Amniotic stem cell (primary cell): Measurements from ENCODE around the gene MKNK1.
"Not testable (repeated sequence)": the region's sequence is repeated elsewhere in the genome, so short reads cannot be mapped to it uniquely, and the experiment has no call there.

Source experiments
- DNase-seq: peaks from one replicate; lab custom pipeline; 2025; lab: John Stamatoyannopoulos, UW

Gene MKNK1

DNA sequence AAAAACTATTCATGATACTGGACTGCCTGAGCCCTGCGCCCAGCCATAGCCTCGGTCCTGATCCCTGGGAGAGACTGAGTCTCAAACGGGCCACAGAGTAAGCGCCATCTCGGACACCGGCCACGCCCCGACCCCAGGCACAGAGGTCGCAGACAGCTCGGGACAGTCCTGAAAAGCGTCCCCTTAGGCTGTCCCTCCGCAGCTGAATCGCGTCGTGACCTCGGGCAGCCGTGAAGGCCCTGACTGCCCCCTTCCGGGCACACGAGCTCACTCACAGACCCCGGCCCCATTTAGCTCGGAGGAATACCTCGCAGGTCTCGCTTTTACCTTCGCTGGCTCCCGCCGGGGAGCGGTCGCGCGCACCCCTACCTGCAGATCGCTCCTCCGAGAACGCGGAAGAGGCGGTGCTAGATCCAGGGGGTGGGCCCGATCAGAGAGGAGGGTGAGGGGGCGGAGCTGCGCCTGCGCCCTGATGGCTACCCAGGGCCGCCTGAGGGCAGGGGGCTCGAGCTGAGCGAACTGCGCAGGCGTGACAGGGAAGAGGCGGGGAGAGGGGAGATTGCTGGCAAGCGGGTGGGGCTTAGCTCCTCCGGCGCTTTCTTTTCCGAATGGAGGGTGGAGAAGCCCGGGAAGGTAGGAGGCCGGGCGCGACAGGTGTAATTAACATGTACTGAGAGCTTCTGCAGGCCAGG is at the start of gene MKNK1:
Gene MKNK1, minus strand, starts transcription at position 411 of the 692 bp plus-strand sequence. CDS start 20,941 bp downstream, outside the sequence.
- peak; percentile 87 for DNase-seq

DNA sequence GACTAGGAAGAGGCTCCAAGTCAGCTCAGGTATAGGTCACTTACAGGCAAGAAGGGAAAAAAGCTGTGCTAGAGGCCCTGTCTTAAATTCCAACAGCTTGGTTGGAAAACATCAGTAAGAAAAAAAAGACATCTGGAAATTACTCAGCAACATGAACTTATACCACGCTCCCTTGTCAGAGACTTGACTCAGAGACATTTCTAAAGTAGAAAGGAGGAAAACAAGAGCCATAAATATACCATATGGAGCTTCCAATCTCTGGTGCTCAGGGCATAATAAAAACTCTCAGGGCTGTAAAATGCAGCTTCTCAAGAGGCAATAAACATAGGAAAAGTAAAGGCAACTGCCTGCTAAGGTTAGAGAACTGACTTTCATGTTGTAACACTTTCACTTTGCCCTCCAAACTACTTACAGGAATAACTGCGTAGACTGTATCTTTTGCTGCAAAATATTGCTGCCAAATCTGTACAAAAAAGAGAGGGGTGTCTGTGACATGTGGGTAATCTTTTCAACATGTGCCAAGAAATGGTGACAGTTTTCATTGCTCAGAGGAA is 49.4 kb upstream of the MKNK1 start:
- no peak for DNase-seq

DNA sequence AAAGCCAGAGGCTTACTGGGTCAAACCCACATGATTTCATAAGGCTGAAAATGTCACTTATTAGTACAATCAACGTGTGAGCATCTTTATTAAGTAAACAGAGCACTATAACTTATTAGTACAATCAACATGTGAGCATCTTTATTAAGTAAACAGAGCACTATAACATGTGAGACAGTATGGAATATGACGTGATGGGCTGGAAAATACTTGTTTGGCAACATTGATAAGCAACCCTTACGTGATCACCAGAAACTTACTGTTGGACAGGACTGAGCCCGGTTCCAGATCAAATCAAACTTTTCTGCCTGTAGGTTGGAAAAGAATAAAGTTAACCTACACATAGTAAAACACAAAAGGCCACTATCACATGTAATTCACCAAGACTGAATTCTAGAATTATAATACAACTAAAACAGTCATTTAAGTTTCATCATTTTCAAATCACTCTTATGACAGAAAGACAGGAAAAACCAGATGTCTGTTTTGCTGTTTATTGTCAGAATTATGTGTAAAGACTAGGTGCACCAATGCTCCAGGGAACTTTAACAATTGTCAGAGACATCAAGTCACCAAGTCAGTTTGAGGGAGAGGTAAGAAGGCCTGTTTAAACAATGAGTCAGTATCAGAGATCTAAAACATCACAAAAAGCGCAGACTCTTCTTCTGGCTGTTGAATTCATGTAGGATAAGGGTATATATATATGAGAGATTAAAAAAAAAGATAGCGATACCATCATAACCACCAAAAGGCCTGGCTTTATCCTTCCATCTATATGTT is 48.4 kb upstream of the MKNK1 start:
- no peak for DNase-seq

DNA sequence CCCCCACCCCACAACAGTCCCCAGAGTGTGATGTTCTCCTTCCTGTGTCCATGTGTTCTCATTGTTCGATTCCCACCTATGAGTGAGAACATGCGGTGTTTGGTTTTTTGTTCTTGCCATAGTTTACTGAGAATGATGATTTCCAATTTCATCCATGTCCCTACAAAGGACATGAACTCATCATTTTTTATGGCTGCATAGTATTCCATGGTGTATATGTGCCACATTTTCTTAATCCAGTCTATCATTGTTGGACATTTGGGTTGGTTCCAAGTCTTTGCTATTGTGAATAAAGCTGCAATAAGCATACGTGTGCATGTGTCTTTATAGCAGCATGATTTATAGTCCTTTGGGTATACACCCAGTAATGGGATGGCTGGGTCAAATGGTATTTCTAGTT is 47.1 kb upstream of the MKNK1 start:
- DNase-seq: not testable (repeated sequence)

DNA sequence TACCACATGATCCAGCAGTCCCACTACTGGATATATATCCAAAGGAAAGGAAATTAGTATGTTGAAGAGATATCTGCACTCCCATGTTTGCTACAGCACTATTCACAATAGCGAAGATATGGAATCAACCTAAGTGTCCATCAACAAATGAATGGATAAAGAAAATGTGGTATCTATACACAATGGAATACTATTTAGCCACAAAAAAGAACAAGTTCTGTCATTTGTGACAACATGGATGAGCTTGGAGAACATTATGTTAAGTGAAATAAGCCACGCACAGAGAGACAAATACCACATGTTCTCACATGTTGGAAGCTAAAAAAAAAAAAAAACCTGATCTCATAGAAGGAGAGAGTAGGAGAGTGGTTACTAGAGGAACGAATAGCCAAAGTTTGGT is 46.4 kb upstream of the MKNK1 start:
- no peak for DNase-seq

DNA sequence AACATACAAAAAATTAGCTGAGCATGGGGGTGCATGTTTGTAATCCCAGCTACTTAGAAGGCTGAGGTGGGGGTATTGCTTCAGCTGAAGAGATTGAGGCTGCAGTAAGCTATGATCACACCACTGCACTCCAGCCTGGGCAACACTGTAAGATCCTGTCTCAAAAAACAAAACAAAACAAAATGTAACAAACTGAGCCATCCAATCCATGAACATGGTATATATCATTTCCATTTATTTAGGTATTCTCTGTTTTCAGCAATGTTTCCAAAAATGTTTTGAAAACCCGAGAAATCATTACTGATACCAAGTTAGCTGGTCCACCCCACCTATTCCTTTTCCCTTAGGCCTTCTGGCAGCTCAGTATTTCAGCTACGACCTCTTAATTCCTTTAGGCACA is 45.7 kb upstream of the MKNK1 start:
- no peak for DNase-seq

DNA sequence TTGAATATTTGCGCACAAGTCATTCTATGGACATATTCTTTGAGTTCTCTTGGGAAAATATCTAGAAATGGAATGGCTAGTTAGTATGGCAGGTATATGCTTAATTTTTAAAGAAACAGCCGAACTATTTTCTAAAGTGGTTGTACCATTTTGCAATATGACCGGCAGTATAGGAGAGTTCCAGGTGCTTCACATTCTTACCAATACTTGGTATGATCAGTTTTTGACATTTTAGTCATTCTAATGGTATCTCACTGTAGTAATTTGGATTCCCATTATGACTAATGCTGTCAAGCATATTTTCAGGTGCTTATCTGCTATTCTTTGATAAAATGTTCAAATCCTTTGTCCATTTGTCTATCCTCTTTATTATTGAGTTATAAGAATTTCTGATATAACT is 43.5 kb upstream of the MKNK1 start:
- no peak for DNase-seq

DNA sequence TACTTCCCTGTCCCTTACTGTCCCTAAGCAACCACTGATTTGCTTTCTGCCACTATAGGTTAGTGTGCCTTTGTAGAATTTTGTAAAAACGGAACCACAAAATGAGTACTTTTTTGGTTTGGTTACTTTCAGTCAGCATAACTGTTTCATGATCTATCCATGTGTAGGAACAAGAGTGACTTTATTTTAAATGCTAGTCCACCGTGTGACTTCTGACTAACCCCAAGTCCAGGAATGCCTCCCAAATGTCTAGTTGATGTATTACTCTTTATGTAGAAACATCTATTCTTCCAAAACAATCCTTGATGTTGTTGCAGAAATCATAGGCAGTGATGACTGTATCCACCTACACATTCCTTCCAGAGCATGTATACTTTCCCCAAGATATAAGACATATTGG is 42.8 kb upstream of the MKNK1 start:
- DNase-seq: no peak

DNA sequence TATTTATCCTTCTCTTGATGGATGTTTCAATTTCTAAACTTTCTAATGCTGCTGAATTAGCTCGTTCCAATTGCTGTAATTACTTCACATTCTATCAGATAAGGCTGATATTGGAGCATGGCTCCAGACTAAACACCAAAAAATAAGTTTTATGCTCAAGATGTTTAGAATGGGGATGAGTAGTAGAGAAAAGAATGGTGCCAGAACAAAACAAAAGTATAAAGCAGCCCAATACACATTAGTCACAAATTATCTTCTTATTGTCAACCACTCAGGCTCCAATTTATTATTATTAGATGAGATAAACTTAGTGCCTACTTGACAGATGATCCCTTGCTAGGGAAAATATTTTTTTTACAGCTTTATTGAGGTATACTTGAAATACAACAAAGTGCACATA is 42.3 kb upstream of the MKNK1 start:
- DNase-seq: no peak

DNA sequence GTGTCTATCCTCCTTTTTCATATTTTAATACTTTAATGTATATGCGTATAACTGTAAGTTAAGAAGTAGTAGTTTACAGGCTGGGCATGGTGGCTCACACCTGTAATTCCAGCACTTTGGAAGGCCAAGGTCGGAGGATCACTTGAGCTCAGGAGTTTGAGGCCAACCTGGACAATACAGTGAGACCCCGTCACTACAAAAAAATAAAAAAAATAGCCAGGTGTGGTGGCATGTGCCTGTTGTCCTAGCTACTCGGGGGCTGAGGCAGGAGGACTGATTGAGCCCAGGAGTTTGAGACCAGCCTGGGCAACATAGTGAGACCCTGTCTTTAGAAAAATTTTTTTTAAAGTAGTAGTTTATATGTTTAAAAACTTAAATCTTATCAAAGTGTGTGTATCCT is 41.7 kb upstream of the MKNK1 start:
- no peak for DNase-seq

DNA sequence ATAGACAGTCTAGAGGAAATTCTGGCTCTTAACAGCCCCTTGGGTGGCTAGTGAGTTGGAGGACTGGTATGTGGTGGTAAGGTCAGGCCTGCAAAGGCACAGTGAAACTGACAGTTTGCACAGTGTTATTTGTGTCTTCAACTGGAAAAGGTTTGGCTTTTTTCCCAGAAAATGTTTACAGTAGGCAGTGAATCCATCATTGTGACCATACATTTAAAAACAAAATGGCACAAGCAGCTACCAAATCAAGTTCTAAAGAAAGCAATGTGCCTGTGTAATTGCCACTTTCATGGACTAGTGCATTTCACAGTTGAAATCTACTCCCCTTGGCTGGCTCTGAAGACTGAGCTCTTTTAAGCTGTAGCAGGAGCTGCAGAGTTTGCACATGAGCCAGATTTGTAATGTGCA is 39.3 kb upstream of the MKNK1 start:
- DNase-seq: peak; percentile 68

DNA sequence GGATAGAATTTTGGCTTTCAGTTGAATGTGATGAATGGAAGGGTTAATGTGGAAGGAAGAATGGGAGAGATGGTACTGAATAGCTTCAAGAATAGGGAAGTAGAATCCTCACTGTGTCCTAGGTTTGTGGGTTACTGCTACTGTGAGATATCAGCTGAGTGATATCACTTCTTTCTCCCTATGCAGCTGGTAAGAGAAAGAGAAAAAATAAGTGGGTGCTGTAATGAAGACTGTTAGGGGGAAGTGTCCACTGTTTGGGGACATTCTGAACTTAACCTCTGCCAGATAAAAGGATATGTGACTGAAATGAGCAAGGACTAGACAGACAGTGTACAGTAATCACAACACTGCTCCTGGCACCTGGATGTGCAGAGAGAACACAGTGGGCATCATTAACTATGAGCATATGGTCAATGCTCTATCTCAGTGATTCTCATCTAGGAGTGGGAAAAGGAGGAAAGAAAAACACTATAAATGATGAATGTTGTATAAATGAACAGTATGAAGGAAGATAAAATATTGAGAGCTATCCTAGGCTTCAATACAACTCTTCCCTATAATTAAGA is 38.1 kb upstream of the MKNK1 start:
- no peak for DNase-seq

DNA sequence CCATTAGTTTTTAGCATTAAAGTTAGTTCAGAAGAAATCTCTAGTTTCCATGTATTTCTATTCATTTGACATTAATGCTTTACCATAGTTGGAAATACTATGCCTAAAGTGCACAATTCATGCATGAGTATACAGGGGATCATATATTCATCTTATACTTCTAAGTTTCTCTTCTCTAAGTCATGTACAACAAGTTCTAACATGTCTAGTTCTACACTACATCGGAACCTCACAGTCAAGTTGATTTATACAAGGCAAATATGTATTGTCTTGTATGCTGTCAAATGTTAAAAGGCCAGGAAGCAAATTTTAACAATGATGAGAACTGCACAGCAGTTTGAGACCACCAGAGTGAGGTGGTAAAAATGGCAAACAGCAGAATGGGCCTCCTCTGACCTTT is 35.5 kb upstream of the MKNK1 start:
- DNase-seq: no peak

DNA sequence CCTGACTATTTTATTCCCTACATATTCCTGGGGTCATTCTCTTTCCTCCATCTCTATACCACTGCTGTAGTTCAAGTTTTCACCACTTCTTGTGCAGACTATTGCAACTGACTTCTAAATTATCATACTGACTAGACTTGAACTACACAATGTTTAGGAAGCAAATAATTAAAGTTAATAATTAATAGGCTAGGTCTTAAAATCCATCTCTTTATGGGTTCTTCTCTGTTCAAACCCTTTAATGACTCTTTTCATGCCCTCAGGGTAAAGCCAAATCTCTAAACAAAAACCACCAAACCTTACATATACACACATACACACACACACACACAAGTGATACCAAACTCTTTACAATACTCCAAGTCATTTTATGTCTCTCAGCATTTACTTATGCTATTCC is 34.9 kb upstream of the MKNK1 start:
- DNase-seq: no peak

DNA sequence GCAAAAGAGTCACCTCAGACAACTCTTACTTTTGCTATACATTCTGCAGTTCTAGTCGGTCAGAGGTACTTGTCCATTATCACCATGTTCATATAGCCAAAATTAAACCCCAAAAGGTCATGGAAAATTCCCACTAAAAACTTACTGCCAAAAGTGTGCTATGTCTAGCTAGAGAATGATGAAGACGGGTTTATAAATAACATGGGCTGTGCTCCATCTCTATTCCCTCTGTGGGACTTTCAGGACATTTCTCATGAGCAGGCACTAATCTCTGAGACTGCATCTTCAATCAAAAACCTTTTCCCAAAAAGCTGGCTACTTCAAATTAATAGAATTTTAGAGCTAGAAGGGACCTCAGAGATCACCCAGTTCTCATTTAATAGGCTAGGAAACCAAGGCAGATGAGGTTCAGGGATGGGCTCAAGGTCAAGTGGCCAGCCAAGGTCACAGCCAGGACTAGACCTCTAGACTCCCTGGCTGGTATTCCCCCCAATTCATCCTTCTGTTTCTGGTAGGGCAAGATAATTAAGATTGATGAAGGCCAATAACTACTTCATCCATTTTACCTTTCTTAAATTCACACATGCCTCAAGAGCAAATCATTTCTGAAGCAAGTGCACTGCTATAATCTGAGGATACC is 33.5 kb upstream of the MKNK1 start:
- no peak for DNase-seq

DNA sequence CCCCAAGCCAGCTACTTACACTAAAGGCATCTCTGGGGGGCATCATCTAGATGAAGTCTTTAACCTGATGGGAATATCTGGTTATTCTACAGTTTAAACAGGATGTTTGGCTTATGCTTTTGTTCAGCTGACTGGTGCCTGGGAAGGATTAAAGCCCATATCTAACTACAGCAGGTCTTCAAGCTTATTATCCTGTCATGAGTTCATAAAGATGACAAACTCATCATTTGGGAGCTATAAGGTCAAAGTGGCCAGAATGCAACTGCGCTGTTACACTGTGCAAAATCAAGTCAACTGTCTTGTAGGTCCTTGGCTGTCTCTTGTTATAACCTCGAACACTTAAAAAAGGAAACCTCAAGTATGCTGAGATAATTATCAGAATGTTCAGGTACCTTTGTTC is 31.1 kb upstream of the MKNK1 start:
- DNase-seq: no peak

DNA sequence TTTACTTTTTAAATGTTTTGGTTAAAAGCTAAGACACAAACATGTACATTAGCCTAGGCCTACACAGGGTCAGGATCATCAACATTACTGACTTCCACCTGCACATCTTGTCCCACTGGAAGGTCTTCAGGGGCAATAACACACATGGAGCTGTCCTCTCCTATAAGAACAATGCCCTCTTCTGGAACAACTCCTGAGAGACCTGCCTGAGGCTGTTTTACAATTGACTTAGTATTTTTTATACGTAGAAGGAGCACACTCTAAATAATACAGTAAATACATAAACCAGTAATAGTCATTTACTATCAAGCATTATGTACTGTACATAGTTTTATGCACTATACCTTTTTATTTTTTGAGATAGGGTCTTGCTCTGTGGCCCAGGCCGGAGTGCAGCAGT is 26.7 kb upstream of the MKNK1 start:
- DNase-seq: no peak

DNA sequence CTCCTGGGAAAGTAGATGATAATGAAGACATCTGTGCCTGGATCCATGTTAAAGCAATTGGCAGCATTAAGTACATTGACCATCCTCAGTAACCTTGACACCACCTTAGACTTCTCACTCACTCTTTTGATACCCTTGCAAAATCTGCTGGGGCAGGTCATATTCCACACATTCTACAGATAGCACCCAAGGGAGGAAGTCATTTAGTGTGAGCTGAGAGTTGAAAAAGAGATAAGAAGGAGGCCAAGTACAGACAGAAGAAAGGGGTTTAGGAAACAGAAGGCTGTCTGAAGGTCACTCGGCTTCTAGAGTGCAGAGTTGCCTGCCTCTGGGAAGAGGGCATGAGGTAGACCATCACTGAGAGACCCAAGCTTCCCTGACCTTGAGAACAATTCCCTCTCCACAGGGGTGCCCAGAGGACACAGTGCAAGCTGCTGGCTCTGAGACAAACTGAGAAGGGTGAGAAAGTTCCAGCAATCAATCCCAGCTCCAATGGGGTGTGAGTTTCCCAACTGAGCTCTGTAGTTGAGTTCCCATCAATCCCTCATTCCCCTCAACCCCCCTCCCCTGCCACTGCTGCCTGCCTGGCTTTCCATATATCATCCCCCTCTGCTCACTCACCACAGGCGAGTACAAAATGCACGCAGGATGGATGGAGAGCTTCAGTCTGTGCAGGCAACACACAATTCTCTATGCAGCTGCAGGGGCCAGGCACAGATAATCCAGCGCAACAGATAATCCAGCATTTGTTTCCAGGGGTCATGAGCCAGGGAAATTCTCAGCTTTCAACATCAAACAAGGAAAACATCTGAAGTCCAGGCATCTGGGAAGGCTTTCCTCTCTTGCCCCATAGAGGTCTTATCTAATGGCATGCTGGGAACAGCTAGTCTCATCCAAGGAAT is 19.9 kb upstream of the MKNK1 start:
- DNase-seq: no peak

DNA sequence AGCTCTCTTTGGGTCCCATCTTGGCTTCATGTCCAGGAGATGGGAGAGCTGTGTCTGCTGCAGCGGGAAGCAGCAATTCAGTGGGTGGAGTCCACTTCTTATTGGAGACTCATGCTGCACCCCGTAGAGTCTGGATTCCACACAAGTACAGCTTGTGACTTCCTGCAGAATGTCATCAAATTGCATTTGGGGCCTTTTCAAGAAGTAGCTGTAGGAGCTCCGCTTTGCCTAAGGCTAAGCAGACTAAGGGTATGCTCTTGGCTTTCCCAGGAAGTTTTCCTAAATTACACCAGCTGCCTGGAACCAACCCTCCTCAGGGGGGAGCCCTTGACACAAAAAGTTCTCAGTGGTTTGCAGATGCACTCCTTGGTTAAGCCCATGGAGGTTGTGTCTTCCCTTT is 18.3 kb upstream of the MKNK1 start:
- no peak for DNase-seq

DNA sequence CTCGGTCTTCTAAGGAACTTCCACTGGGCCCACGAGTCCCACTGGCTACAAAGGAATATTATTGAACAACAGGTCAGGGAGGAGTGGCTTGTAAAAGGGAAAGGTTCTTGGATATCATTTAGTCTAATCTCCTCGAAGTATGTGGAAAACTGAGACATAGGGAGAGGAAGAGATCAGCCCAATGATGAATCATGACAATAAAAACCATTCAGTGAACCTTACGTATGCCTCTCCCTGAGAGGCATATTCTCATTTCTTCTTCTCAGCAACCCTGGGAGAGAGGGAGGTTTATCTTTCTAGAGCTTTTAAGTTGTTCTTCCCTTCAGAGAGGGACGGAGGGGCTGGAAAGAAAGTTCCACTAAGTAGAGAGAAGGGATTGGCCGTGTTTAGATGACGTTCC is 17.9 kb upstream of the MKNK1 start:
- no peak for DNase-seq

DNA sequence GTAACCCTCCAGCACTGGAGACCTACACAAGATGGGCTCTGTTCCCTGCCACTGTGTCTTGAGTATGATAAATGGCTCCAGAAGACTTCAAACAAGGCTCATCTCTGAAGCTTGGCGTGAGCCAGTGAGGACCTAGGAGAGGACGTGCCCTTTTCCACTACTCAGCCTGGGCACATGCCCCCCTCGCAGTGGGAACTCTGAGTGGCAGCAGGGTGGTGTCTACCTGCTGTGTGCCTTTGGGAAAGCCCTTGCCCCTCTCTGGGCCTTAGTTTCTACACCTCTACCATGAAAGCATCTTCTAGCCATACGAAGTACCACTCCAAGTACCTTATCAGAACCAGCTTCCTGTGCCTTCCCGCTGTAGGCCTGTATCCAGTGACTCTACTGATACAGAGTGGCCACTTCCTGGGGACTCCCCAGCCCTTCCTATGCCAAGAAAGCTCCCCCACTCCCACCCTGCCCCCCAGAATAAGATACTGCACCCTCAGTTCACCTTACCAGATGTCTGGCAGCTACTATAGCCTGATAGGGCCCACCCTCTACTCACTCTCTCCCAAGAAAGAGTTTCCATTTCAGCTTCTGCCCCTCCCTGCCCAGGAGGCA is 15.7 kb upstream of the MKNK1 start:
- no peak for DNase-seq
